GM21360 (cell line): ENCODE data around the gene MRPL2.

Experiments
- ATAC-seq: cut with Tn5 transposase; IDR thresholded peaks from one replicate; pipeline ENCODE4 v1.9.1; 2021; ENCODE audit warnings: mild to moderate bottlenecking, moderate library complexity; ENCODE audit not compliant: unreplicated experiment

MRPL2 gene

DNA sequence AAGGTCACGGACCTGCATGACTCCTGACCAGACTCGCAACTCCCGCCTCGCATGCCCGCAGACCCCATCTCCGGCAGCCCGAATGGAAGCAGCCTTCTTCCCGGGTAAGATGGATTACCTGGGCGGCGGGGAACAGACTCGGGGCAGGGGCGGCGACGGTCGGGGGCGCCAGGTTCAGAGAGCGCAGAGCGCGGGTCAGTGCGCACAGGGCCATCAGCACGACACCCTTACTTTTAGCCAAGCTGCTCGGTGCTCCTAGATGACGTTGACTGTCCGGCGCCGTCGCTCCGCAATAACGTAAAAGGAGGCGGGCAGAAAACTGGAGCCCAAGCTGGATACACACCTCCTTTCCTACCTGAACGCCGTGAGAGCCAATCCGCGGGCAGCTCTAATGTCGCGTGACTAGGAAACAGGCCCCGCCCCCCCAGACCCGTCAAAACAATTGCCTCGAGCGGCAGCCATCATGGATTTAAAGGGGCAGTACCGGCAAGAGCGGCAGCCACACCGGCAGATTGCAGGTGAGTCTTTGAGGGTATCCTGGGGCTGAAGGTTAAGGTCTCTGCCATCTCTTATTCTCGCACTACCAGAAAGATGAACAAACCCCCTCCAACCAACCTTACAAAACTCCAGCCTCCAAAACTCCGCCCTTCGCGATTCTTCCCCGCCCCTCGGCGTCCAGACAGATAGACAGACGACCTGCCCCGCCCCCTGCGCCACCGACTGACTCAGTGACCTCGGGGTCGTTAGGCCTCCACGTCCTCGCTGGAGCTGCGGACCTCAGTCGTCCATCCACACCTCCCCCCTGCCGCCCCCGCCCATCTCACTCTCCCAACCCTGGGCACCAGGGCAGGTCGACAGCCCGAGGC is at the start of gene MRPL2, which contains the start of gene KLC4:
Gene MRPL2 (minus strand): TSS at position 267 of the 866 bp plus-strand sequence. CDS start 53 bp downstream, at position 214.
Gene KLC4 (plus strand): TSS at position 464 of the 866 bp plus-strand sequence. CDS start 1,705 bp downstream, outside the sequence.
- peak; percentile 89 for ATAC-seq

DNA sequence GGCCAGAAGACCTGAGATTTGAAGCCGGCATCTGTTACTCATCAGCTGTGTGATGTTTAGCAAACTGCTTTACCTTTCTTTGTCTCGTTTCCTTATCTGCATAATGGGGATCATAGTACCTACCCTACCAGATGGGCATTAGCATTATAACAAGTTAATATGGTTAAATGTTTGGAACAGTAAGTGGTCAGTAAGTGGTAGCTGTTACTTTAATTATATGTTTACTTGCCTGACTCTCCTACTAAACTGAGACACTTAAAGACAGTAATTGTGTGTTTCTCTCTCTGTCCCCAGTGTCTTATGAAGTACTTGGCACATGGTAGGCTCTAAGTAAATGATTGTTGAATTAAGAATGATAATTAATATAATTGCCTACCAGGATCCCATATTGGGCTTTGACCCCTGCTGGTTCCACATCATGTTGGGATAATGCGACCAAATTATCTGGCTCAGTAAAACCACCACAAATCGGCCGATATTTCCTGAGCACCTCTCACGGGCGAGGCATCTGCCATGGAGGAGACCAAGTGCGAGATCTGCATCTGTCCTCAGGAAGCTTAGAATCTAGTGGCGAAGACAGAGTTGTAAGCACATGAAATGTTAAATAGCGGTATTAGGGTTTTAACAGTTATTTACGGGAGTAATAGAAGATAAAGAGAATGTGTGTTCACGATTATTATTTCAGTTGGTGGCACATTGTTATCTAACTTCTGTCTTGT is 48.3 kb upstream of the MRPL2 start:
- ATAC-seq = no peak

DNA sequence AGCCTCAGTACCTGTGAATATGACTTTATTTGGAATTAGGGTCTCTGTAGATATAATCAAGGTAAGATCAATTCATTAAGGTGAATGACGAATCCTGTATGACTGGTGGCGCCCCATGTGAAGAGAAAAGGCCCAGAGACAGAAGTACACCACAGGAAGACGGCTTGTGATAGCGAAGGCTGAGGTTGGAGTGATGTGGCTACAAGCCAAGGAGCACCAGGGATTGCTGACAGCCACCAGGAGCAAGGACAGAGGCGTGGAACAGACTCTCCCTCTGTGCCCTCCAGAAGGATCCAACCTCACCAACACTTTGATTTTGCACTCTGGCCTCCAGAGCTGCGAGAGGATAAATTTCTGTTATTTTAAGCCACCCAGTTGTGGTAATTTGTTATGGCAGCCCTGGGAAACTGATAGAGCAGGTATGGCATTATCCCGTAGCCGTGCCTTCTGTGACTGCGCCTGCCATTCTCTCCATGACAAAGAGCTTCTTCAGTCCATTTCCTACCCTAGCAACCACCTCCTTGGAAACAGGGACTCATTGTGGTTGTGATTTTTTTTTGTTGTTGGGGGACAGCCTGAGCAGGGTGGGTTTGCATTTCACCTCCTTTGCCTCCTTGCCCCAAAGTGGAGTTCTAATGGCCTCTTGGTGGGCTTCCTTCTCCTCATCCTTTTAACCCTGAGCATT is 46.4 kb upstream of the MRPL2 start:
- no peak for ATAC-seq

DNA sequence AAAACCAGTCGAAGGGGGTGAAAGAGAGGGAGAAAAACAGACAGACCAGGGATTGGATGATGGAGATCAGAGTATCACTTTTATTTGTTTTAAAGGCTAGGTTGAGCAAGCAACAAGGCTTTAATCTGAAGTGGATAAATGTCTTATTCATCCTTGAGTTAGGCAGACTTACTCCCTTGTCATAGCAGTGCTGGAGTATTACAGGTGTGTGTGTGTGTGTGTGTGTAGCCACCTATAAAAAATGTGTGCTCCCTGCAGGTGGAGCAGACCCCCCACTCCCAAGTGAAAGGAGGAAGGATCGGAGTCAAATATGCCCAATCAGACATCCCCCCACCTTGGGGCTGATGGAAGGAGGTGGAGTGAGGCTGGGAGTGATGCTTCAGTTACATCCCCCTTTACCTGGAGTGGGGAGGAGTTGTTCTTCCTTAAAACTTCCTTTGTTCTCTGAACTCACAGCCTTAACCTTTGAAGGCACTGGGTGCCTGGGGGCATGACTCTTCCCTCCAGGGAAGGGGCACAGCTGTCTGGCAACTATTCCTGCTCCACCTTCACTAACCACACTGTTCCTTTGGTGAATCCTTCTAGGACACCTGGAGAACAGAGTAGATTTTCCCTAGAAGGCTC is 44.1 kb upstream of the MRPL2 start:
- ATAC-seq = no peak

DNA sequence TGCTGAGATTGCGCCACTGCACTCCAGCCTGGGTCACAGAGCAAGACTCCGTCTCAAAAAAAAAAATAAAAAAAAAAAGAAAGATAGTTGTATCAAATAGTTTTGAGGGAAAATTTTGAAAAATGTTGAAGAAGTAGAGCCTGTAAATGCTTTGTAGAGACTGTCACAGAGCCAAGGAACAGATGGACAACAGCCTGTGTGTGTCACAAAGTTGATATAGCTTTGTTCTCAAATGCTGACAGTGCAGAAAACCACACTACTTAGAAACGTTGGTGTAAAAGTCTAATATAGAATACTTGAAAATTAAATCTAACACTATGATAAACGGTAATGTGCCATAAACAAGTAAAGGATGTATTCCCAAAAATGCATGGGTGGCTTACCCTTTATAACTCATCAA is 42.3 kb upstream of the MRPL2 start:
- no peak for ATAC-seq

DNA sequence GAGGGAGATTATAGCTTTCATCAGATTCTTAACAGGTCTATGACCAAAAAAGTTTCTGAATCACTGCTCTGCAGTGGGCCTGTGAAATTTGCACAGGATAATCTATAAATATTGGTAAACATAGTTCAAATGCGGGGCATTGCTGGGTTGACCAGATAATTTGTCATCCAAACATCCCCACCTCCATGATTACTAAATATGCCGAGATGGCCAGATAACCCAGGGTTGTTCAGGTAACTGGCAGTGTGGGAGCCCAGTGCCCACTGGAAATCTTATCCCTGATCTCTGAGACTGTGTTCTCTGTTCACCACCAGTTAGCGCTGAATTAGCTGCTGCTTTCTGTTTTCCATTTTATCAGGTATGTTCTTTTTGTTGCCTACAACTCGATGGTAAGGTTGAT is 38.3 kb upstream of the MRPL2 start:
- no peak for ATAC-seq

DNA sequence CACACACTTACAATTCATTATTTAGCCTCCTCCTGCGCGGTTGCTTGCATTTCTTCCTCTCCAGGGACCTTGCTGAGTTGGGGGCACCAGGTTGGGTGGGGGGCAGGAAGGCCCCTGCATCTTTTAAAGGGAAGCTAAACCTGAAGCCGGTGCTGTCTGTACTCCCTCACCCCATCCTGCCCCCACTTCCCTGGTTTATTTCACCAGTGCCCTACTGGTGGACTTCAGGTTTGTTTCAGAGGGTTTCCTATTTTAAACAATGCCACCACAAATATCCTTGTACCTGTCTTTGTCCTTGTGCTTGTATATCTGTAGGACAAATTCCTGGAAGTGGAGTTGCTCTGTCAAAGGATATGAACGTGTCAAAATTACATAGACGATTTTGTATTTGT is 37.9 kb upstream of the MRPL2 start:
- ATAC-seq = no peak

DNA sequence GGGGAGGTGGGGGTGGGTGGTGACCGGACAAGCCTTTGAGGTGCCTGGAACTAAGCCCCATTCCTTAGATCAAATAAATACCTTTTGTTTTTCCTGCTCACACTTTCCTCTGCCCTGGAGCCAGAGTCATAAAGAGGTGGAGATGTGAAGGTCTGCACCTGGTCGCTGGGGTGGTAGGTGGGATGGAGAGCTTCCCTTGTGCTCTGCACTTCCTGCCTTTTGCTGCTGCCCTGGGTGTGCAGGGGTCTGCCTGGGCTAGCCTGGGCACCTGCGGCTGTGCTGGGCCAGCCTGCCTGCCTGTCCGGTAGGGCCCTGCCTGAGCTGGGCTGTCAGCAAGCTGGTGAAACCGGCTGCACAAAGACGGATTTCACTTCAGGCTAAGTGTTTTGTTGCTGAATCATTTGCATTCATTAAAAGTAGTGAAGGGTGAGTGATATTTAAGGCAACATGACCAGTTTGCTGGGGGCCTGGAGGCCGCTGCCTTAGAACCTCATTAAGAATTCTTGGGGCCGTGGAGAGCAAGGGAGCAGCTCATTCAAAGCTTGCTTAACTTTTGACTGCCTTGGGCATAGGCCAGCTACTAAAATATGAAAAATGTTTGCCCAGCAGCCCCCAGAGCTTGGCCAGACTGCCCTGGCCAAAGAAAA is 37.3 kb upstream of the MRPL2 start:
- no peak for ATAC-seq

DNA sequence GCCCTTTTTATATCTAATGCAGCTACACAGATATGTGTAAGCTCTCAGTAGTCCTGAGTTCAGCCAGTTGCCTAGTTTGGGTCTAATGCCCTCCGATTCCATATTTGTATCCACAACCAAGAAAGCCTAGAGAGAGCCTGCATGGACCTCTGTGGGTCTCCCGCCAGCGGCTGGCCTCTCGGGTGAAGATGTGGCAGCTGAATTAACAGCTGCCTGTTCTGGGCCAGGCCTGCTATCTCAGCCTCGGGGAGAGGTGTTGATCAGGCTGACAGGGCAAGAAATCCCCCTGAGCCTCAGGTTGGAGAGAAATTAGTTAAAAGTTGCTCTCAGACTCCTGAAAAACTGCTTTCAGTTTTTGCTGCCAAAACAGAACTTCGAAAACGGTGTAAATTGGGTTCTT is 36.7 kb upstream of the MRPL2 start:
- ATAC-seq = no peak

DNA sequence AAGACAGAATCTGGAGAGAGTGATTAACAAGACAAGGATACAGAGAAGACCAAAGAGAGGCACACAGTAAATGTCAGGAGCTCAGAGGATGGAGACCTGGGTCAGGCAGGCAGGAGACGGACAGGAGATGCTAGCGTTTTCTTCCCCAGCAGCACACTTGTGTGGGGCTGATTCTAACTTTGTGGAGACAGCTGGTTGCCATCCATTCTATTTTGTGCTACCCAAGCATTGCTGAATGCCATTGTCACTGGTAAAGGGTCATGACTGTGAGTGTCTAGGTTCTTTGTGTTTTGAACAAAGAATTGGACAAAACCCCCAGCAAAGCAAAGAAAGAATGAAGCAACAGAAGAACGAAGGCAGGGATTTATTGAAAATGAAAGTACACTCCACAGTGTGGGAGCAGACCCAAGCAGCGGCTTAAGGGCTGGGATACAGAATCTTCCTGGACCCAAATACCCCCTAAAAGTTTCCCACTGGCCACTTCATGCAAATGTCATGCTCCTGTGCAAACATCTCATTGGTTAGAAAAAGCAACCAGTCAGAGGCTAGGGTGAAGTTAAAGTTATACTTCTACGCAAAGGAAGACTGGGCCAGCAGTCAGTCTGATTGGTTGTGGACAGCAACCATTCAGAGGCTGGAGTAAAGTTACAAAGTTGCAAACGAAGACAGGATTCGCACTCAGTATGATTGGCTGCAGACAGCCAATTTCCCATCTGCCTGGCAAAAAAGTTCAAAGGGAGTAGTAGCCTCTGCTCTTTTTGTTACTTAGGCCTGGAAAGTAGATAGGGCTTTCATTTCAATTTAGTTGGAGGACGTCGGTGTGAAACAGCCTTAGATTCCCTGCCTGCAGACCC is 34.4 kb upstream of the MRPL2 start:
- no peak for ATAC-seq

DNA sequence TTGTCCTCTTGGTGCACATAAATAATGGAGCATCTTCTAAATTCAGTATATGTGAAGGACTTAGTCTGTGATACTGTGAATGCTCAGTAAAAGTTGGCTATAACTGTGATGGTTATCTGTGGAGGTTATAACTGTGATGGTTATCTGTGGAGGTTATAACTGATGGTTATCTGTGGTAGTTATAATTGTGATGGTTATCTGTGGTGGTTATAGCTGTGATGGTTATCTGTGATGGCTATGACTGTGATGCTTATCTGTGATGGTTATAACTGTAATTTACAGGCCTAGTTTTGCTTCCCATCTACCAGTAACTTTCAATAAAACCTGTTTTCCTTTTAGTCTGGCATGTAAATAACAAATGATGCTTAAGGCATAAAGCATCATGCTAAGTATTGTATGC is 33.4 kb upstream of the MRPL2 start:
- no peak for ATAC-seq

DNA sequence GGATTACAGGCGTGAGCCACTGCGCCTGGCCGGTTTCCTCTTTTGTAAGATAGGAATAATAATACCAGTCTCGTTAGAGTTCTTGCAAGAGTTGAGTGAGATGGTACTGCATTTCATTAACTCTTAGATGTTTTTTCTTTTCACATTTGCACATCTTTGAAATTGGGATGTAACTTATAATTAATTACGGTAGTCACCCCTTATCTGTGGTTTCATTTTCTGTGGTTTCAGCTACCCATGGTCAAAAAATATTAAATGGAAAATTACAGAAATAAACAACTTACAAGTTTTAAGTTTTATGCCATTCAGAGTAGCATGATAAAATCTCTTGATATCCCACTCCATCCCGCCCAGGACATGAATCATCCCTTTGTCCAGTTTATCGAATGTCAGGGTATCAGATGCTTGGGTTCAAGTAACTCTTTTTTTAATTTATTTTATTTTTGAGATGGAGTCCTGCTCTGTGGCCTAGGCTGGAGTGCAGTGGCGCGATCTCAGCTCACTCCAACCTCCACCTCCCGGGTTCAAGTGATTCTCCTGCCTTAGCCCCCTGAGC is 32.3 kb upstream of the MRPL2 start:
- no peak for ATAC-seq

DNA sequence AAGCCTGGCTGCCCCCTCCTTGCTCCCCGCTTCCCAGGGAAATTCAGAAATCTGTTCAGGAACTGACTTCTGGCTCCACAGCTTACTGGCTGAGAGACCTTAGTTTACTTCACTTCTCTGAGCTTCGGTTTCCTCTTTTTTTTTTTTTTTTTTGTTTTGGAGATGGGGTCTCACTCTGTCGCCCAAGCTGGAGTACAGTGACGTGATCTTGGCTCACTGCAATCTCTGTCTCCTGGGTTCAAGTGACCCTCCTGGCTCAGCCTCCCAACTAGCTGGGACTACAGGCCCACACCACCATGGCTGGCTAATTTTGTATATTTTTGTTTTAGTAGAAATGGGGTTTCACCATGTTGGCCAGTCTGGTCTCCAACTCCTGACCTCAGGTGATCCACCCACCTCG is 31.8 kb upstream of the MRPL2 start:
- ATAC-seq = no peak

DNA sequence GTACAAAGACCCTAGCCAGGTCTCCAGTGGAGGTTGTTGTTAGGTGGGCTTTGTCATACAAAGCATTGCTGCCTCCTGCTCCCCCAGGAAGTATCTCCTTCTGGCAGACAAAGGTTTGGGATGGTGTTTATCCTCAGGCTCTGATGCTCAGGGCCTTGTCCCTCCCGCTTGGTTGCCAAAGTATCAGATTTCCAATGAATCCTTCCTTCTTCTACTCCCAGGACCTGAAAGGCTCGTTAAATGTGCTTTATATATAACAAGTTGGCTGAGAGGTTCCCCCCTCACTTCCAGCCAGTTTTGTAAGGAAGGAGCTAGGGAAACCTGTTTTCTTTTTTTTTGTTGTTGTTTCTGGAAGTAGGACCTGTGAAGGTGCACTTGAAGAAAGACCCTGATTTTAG is 31.3 kb upstream of the MRPL2 start:
- no peak for ATAC-seq

DNA sequence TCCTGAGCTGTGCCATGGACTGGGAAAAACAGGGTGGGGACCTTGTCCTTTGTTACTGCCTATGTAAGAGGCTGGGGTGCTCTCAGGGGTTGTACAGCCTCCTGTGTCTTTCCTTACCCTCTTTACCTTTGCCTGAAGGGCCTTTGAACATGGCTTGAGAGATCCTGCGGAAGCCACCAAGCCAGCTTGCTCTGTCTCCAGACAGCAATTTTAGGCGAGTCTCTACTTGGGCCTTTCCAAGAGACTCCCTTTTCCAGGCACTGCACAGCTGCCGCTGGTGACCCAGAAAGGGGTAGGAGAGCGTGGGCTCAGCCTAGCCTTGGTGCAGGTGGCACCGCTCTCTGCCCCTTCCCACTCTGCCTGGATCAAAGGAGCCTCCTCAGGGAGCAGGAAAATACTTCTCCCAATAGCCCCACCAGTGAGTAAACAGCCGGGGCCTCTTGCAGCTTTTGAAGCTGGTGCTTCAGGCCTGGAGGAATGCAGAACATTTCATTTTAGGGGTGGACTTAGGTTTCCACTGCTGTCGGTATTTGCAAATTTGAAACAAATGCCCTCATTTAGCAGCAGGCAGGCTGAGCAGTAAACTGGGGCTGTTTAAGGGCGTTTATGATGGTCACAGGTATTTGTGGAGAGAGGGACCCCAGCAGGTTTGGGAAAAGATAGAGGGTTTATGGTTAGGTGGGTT is 30.8 kb upstream of the MRPL2 start:
- ATAC-seq = no peak

DNA sequence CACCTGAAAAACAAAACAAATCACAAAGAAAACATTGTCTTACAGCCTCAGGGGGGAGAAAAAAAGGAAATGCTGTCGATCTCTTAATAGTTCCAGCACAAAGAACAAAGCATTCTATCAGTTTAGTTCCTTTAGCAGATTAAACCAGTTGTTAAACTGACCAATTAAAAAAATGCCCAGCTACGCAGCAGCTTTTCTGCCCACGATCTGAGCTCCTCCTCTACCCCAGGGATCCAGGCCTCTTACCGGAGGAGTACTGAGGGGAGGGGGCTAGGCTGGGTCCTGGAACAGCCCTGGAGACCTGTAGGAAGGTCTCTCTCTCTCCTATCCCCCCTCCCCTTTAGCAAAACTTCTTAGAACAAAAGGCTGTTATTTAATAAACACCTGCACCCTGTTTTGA is 30.2 kb upstream of the MRPL2 start:
- ATAC-seq = no peak

DNA sequence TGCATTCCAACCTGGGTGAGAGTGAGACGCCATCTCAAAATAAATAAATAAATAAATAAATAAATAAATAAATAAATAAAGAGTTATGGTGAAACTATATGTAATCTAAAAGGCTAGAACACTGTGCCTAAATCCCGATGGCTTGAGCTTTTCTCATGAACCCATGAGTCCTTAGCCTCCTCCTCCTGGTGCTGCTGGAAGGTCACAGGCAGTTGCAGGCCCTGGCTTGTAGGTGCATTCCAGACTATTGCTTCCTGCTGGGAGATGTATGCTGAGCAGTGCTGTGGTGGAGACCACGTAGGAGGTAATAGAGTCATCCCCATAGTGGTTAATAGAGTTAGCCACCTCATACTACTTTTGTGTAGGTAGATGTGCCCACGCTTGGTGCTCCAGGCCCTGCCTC is 29.4 kb upstream of the MRPL2 start:
- no peak for ATAC-seq

DNA sequence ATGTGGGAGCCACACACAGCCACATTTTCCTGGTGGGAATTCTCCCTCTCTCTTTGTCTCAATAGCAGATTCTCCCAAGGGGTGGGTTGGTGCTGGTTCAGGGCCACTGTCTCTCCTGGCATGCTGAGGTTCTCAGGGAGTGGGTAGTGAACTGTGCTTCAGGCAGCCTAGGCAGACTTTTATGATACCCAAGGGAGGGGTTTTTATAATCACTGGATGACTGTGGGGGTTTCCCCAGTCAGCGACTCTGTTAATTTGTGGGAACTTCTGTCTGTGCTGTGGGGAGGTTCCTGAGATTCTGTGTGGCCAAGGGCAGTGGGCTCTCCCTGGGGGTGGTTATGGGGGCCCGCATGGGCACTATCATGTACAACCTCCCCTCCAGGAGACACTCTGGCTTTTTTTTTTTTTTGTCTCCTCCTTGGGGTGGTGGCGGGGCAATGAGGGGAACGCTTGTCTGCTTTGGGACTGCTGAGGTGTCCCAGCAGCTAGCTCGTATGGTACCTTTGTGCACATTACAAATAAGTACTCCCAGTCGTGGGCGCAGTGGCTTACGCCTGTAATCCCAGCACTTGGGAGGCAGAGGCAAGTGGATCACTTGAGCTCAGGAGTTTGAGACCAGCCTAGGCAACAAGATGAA is 26.9 kb upstream of the MRPL2 start:
- no peak for ATAC-seq
